Measurements from ENCODE around the gene DBN1.

Gene DBN1

DNA sequence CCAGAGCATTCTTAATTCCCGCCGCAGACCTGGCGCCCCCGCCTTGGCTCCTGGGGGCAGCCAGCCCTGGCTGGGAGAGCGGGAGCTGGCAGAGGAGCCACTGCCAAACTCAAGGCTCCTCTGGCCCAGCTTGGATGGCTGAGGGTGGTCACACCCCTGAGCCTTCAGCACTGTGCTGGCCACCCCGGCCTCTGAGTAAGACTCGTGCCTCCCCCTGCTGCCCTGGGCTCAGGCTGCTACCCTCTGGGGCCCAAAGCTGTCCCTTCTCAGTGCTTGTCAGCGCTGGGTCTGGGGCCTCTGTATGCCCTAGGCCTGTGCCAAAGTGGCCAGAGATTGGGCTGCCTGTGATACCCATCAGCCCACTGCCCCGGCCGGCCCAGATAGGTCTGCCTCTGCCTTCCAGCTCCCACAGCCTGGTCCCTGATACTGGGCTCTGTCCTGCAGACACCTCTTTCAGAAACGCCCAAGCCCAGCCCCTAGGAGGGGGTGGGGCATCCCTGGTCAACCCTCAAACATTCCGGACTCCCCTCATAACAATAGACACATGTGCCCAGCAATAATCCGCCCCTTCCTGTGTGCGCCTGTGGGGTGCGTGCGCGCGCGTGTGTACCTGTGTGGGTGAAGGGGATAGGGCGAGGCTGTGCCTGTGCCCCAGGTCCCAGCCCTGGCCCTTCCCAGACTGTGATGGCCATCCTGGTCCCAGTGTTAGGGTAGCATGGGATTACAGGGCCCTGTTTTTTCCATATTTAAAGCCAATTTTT lies 31.2 kb downstream of the DBN1 start:
- no peak for DNase-seq

DNA sequence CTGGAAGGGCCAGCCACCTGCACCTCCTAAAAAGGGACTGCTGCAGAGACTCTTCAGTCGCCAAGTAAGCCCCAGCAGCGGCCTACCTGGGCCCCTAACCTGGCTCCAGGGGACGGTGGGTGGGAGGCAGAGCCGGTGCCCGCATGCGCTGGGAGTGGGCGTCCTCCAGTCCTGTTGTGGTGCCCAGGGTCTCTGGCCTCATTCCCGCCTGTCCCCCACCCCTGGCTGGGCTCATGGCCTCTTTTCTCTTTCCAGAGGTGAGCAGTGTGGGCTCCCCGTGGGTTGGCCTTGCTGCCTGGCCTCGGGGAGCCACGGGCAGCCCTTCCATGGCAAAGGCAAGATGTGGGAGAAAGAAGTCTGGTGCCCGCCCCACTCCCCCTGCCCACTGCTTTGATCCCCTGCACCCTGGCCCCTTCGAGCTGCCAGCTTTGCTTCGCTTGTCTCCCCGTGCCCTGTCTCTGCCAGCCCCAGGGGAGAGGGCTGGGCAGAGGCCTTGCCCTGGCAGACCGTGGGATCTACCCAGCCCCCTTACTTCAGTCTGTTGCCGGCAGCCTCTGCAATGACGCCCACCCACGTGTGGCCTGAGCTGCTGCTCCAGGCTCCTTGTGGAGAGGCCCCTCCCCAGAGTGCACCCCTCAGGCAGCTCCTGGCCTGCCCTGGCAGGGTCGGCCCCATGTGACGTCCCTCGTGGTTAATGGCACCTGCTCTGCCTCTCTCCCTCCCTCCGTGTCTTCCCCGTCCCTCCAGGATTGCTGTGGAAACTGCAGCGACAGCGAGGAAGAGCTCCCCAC lies 32.2 kb downstream of the DBN1 start:
- DNase-seq, result no peak

DNA sequence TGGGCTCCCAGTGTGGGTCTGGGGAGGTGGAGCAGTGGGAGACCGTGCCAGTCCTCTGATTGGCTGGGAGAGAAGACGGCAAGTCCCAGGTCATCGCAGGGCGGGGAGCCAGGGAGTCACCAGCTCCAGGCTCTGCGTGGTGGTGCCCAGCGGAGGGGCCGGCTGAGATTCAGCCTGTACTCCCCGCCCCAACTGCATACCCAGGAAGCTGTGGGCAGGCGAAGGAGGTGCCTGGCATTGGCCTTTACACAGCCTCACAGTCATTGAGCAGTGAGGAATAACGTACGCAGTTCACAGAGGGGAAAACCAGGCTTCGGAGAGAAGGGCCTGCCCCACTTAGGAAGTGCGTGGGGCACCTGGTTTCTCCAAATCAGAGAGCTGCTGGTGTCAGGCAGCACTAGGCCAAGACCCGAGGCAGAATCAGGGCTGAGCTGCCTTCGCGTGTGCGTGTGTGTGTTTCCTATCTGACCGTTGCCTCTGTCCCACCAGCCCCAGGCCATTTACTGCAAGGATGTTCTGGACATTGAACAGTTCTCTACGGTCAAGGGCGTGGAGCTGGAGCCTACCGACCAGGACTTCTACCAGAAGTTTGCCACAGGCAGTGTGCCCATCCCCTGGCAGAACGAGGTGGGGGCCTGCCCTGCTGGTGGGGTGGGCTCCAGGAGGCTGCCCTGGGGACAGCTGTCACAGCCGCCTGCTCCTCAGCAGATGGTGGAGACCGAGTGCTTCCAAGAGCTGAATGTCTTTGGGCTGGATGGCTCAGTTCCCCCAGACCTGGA lies 33.0 kb downstream of the DBN1 start:
- DNase-seq, result no peak

DNA sequence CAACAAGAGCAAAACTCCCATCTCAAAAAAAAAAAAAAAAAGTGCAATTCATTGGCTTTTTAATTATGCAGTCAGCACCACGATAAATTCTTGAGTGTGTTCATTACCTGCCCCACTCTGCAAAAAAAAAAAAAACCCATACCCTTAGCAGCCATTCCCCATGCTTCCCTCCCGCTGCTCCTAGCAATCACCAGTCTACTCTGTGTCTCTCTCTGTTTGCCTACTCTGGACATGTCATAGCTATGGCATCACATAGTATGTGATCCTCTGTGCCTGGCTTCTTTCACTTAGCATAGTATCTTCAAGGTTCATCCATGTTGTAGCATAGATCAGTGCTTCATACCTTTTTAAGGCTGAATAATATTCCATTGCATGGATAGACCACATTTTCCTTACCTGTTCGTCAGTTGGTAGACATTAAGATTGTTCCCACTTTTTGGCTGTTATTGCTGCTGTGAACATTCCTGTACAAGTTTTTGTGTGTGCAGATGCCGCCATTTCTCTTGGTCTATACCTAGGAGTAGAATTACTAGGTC lies 33.8 kb downstream of the DBN1 start:
- no peak for DNase-seq

DNA sequence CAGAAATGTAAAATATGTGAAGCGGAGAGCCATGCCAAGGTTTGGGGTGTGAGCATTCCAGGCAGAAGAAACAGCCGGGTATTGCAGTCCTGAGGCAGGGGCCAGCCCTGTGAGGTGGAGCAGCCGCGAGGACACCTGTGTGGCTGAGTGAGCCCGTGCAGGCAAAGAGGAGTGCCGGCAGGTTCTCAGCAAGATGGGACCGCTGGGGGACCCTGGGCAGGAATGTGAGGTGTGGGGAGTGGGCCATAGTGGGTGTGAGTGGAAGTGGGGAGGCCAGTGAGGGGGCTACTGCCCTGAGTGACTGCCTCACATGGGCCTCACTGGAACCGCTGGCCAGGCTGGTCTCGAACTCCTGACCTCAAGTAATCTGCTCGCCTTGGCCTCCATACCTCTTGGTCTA lies 35.0 kb downstream of the DBN1 start:
- no peak for DNase-seq

DNA sequence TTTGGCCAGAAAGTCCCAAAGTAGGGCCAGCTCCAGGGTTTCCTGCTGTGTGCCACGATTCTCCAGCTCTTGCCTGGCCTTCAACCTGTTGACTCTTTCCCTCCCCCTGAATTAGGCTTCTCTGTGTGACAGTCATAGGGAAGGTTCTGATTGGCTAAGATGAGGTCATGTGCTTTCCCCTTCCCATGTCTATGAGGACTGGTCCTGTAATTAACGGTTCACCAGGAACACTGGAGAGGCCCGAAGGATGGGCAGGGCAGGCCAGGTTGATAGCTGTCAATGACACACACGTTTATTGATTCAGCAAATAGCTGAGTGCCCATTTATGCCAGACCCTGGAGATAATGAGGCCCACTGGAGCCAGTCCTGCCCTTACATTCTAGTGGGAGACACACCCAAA lies 35.8 kb downstream of the DBN1 start:
- peak; percentile 24 for DNase-seq

DNA sequence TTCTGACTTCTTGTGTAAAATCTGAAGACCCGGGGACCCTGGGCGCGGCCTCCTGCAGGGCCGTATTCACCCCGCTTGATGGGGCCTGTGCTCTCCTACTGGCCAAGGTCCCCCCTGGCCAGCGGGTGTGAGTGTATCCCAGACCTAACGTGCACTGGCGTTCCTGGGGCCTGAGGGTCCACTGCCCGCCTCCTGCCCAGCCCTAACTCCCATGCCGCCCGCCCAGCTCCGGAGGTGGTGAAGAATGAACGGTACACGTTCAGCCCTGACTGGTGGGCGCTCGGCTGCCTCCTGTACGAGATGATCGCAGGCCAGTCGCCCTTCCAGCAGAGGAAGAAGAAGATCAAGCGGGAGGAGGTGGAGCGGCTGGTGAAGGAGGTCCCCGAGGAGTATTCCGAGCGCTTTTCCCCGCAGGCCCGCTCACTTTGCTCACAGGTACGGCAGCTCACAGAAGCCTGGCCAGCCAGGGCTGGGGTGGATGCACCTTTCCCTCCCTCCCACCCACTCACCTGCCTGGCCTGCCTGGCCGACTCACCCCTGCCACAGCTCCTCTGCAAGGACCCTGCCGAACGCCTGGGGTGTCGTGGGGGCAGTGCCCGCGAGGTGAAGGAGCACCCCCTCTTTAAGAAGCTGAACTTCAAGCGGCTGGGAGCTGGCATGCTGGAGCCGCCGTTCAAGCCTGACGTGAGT lies 37.4 kb downstream of the DBN1 start:
- DNase-seq, result no peak

DNA sequence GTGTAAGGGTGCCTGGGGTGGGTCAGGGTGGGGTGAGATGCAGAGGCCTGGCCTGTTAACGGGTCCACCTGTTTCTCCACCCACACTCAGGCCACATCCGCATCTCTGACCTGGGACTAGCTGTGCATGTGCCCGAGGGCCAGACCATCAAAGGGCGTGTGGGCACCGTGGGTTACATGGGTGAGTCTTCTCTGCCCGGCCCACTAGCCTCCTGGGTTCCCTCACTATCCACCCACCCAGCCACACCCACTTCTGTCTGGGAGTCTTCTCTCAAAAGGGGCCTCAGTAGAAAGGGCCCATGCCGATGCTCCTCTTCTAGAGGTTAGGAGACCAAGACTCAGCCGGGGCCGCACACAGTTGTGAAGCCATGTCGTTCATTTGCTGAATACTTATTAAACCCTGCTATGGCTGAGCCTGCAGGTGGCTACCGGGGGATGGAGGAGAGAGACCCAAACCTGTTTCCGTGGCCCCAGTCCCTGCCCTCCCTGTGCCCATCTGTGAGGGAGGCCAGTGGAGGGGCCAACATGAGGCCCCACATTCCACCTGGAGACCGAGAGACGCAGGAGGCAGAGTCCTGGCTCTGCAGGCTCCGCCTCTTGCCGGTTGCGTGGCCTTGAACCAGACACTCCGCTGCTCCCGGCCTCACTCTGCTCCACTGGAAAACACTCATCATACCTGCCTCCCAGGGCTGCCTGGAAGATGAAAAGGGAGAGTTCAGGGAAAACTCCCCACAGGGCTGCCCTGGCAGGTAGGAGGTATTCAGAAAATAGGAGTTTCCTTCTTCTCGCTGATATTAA lies 38.3 kb downstream of the DBN1 start:
- no peak for DNase-seq

DNA sequence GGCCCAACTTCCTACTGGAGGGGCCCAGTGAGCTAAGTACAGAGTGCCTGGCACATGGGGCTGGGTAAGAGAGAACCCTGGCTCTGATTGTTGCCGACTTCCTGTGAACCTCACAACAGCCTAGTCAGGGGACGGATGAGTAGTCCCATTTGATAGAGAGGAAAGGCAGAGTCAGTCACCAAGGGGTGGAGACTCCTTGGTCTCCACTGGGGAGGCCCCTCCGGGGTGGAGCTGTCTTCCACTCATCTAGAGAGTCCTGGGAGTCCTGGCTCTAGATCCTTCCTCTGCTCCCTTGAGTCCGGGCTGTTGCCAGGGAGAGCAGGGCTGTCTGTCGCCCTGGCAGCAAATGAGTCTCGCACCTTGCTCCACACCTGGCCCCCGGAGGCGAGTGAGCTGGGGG lies 39.0 kb downstream of the DBN1 start:
- DNase-seq, result no peak

DNA sequence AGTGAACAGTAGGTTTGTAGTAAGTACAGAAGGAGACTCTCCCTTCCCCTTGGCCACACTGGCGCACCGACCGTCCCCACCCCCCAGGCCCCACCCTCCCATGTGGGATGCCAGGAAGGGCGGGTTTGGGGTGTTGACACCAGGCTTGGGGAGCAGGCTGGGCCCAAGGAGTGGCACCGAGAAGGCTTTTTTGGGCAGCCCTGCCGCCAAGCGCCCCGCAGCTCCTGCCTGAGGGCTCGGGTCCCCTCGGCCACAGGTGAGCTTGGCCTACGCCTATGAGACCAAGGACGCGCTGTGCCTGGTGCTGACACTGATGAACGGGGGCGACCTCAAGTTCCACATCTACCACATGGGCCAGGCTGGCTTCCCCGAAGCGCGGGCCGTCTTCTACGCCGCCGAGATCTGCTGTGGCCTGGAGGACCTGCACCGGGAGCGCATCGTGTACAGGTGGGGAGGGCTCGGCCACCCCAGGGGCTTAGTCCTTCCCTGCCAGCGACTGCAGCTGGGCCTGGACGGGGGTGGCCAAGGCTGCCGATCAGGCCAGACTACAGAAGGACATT lies 39.7 kb downstream of the DBN1 start:
- DNase-seq, result no peak

DNA sequence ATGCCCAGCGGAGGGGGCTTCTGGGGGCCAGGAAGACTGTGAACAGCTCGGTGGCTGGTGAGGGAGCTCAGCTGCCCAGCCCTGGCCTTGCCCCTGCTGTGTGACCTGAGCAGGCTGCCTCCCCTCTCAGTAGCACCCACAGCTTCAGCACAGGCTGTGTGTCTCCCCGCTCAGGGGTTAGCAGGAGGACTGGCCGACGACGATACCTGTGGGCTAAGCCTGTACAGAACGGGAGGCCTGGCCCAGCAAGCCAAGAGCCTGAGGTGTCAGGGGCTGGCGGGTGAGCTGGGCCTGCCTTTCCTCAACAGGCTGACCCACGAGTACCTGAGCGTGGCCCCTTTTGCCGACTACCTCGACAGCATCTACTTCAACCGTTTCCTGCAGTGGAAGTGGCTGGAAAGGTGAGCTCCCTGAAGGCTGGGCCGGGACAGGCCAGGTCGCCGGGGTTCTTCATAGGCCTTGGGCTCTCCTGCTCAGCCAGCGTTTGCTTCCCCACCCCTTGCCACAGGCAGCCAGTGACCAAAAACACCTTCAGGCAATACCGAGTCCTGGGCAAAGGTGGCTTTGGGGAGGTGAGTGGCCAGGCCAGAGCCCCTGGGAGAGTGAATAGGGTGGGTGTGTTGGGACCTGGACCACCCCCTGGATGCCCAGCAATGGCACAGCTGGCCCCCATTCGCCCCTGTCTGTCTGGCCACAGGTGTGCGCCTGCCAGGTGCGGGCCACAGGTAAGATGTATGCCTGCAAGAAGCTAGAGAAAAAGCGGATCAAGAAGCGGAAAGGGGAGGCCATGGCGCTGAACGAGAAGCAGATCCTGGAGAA lies 40.4 kb downstream of the DBN1 start:
- DNase-seq, result no peak

DNA sequence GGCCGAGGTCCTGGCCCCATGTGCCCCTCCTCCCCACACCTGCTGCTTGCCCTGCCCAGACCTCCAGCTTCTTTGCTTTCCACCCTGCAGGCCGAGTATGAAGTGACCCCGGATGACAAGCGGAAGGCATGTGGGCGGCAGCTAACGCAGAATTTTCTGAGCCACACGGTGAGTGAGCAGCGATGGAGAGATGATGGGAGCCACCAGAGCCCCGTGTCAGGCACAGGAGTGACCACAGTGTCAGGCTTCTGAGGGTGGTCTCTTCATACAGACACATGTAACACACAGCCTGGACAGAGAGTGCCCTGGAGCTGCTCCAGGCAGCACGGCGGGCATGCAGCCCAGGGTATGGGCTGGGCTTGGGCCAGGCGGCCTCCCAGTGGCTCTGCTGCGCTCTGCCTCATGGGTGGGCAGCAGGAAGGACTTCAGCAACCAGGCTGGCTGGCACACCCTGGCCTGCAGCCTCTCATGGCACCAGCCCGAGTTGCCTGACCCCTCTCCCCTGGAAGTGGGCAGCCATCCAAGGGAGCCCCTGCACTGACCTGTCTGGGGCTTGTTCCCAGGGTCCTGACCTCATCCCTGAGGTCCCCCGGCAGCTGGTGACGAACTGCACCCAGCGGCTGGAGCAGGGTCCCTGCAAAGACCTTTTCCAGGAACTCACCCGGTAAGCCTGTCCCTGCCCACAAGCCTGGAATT lies 41.1 kb downstream of the DBN1 start:
- DNase-seq, result no peak

DNA sequence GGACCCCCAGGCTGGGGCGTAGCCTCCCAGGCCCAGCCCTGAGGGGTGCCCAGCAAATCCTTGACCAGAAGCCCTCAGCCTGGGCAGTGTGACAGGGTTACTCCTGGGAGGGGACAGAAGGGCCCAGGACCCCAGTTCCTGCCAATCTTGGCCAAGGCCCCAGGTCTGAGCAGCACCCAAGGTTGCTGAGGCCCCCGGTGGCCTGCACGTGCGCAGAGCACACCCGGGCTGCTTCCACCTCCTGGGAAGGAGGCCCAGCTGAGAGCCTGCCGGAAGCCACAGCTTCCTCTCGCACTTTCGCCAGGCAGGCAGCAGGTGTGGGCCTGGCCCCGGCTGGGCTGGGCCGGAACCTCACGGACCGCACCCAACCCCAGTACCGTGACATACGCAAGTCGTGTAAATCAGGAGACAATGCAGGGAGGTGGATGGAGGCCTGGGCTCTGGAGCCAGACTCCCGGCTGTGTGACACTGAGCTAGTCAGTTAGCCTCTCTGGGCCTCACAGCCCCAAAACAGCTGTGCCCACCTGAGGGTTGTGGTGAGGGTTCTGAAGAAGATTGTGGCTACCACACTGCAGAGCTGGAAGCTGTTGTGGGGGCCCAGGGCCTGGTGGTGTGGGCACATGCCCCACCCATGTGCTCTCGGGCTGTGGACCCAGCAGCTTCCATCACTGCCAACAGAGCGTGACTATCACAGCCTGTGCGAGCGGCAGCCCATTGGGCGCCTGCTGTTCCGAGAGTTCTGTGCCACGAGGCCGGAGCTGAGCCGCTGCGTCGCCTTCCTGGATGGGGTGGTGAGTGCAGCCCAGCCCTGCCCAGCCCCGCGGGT lies 41.9 kb downstream of the DBN1 start:
- no peak for DNase-seq

DNA sequence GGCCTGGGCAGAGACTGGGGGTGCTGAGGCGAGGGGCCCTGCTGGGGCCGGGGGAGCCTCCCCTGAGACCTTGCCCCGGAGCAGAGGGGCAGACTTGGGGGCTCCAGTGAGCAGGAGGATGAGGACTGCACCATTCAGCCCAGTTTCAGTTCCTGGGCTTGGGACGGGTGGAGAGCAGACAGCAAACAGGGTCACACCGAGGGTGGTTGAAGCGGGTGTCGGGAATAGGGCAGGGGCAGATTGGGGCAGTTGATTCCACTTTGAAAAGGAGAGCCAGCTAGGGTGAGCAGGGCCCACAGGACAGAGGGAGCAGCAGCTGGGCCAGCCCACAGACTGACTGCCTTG lies 42.5 kb downstream of the DBN1 start:
- DNase-seq, result no peak

DNA sequence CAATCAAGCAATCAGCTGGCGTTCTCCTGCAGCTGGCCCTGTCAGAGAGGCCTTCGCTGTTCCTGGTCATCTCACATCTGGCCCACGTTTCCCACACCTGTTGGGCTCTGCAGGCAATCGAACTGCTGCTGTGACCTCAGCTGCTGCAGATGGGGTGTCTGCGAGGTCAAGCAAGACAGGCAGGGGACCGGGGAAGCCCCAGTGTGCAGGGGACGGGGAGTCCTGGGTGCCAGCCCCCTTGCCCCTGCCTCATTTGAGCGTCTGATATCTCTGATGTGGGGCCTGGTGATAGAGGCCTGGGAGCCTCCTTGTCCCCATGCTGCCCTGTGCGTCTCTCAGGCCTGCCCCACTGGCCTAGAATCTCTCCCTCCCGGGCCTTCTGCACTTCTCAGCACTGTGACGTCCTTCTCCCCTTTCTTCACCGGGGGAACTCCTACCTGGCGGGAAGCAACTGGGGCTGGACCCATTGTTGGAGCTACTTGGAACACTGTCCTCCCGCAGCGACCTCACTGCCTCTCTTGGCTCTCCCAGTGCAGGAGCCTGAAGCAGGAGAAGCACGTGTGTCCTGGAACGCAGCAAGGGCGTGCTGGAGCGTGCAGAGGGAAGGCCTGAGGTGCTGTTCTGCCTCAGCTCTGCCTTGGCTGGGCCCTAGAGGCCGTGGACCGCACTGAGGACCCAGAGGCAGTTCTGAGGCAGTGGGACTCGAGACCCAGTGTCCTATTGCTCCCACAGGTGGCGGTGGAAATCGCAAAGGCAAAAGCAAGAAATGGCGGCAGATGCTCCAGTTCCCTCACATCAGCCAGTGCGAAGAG lies 43.1 kb downstream of the DBN1 start:
- DNase-seq, result no peak

DNA sequence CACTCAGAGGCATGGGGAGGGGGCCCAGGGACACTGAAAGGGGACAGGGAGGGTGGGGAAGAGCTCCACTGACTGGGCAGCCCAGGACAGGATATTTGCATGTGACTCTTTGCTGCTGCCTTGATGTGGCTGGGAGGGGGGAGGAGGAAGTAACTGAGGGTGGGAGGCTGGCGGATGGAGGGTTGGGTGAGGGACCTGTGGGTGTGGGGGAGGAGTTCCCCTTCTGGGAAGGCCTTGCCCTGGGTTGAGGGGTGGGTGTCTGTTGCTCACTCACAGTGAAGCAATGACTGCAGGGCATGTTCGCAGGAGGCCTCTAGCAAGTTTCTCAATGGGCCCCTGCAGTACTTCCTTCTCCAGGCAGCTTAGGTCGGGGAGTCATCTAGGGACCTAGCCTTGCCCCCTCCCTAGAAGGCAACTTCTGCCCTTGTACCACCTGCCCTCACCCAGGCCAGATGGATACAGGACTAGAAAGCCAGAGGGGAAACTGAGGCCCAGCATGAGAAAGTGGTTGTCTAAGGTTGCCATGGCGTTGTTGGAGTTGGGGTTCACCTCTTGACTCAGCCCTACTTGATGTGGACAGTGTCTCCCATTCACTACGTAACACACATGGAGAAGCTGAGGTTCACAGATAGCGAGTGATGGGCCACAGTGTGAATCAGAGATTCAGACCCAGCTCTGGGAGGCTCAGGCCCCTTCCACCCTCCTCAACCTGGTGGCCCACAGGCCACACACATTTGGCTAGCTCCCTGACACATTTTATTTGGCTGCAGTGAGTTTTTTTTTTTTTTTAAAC lies 44.0 kb downstream of the DBN1 start:
- DNase-seq, result no peak

DNA sequence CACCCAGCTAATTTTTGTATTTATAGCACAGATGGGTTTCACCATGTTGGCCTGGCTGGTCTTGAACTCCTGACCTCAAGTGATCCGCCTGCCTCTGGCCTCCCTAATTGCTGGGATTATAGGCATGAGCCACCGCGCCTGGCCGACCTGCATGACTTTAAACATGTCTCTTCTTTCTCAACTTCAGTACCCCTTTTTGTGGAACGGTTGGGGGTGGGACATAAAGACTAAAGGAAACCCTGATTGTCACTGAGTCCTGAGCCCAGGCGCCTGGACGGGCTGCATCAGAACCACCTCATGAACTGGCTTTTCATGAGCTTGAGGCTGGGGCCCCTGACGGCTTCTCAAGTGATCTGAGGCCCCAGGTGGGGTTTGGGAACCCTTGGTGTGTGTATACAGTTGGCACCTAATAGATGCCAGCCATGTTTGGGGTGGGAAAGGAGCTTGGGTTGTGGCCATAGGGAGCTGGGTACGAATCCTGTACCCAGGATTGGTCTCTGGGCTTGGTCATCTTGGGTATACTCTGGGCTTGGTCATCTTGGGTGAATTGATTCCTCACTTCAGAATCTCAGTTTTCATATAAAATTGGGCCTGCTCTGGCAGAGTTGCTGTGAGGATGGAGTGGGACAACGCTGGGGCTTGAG lies 44.7 kb downstream of the DBN1 start:
- DNase-seq, result no peak

Data from right forelimb (tissue), 1 donor.